NCI-H1092 (cell line): ENCODE results near the gene TMBIM4.

Experiments used
- DNase-seq: peaks from one replicate; lab custom pipeline; 2025; lab: John Stamatoyannopoulos, UW

TMBIM4 gene

DNA sequence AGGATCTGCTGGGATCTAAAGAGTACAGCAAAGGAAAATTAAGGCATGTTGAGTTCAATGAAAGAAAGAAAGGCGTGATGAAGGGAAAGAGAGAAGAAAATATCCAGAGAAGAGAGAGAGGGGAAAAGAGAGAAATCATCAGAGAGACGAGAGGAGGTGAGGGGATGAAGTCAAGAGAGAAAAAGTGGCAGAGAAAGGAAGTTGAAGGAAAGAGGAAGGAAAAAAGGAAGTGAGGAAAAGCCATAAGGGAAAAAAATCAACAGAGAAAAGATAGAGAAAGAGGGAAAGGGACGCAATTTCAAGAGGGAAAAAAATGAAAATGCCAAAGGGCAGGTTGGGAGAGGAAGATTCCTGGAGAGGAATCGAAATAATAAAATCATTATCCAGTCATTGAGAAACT, 79.6 kb downstream of the TMBIM4 start:
- no peak for DNase-seq

DNA sequence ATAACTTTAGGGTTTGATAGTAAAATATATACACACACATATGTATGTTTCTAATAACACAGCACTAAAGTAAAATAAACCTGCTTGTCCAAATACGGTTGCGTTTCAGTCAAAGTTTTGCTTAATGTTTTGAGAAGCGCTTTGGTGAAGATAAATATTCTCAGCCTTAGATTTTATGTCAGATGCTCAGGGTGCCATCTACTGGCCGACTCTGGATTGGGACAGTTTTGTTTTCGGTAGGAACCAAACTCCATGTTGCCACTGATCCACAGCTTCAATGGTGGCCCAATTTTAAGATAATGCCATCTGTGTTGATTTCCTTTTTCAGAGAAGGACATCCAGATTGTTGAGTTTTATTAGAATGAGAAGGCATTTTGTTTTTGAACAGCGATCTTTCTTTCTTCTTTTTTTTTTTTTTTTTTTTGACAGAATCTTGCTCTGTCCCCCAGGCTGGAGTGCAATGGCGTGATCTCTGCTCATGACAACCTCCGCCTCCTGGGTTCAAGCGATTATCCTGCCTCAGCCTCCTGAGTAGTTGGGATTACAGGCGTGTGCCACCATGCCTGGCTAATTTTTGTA, 82.3 kb downstream of the TMBIM4 start:
- peak; percentile 5 for DNase-seq

DNA sequence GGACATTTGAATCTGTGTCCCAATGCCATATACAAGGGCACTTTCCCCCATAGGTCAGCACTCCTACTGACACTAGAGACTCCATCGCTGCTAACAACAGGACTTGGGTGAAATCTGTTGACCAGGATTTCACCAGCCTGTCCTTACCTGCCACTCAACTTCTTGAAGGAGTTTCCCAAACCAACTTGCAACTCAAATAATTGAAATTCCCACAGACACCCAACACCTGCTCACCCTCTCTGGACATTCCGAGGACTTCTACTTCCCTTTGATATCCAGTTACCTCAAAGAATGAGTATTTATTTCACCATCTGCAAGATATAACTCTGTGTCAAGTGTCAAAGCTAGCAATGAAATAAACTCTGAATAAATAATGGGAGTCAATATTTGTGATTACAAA, 83.8 kb downstream of the TMBIM4 start:
- no peak for DNase-seq
